WTC11 (cell line): ENCODE results near the gene PCSK4.

Experiments used
- ATF2 ChIP-seq: sonication (generic); formaldehyde crosslinking; IDR thresholded peaks from 2 replicates; pipeline ENCODE4 v1.8.1; 2022; ENCODE audit warnings: low read depth, missing genetic modification reagents, borderline replicate concordance
- ATF6 ChIP-seq: sonication (generic); formaldehyde crosslinking; IDR thresholded peaks from 2 replicates; pipeline ENCODE4 v1.8.1; 2023; ENCODE audit warnings: mild to moderate bottlenecking, missing genetic modification reagents
- CTCF ChIP-seq: fragments of 200-600 bp; IDR thresholded peaks from 2 replicates; pipeline ENCODE4 v1.8.0; 2022; ENCODE audit warnings: antibody characterized with exemption
- ELF4 ChIP-seq: sonication (generic); formaldehyde crosslinking; IDR thresholded peaks from 2 replicates; pipeline ENCODE4 v1.8.1; 2022; ENCODE audit warnings: low read depth, mild to moderate bottlenecking, moderate library complexity, missing genetic modification reagents
- ETV6 ChIP-seq: sonication (generic); formaldehyde crosslinking; IDR thresholded peaks from 2 replicates; pipeline ENCODE4 v1.8.1; 2022; ENCODE audit warnings: mild to moderate bottlenecking, missing genetic modification reagents
- FOXK1 ChIP-seq: sonication (generic); formaldehyde crosslinking; IDR thresholded peaks from 2 replicates; pipeline ENCODE4 v1.8.0; 2022; ENCODE audit warnings: mild to moderate bottlenecking, moderate library complexity, missing genetic modification reagents
- MAX ChIP-seq: sonication (generic); formaldehyde crosslinking; IDR thresholded peaks from 2 replicates; pipeline ENCODE4 v1.8.0; 2022; ENCODE audit warnings: mild to moderate bottlenecking, missing genetic modification reagents
- MYBL2 ChIP-seq: sonication (generic); formaldehyde crosslinking; IDR thresholded peaks from 2 replicates; pipeline ENCODE4 v1.8.1; 2023; ENCODE audit warnings: mild to moderate bottlenecking, moderate library complexity, missing genetic modification reagents
- NR1H2 ChIP-seq: sonication (generic); formaldehyde crosslinking; IDR thresholded peaks from 2 replicates; pipeline ENCODE4 v1.9.0; 2021; ENCODE audit warnings: mild to moderate bottlenecking, moderate library complexity, missing genetic modification reagents
- PRDM15 ChIP-seq: sonication (generic); formaldehyde crosslinking; IDR thresholded peaks from 2 replicates; pipeline ENCODE4 v1.8.0; 2022; ENCODE audit warnings: missing genetic modification reagents
- USF1 ChIP-seq: sonication (generic); formaldehyde crosslinking; IDR thresholded peaks from 2 replicates; pipeline ENCODE4 v1.8.0; 2022; ENCODE audit warnings: mild to moderate bottlenecking, missing genetic modification reagents
- ZNF138 ChIP-seq: sonication (generic); formaldehyde crosslinking; conservative IDR thresholded peaks from 2 replicates; pipeline ENCODE4 v1.8.1; 2022; ENCODE audit warnings: mild to moderate bottlenecking, moderate library complexity, missing genetic modification reagents

GRCh38 chr19:1437609-1438008, 52.5 kb downstream of the PCSK4 start:
- TF ChIP-seq USF1 (no peak), CTCF (no peak), MYBL2 (CRISPR knock-in tag) (no peak), FOXK1 (CRISPR knock-in tag) (no peak), ATF6 (CRISPR knock-in tag) (no peak), ZNF138 (no peak), MAX (no peak), NR1H2 (CRISPR knock-in tag) (no peak), ETV6 (CRISPR knock-in tag) (no peak), ELF4 (CRISPR knock-in tag) (no peak), PRDM15 (CRISPR knock-in tag) (no peak), ATF2 (no peak)
